CD14-positive monocyte (primary cell): ENCODE data around the gene FKBP6. TPM values are rescaled to one million over a fixed set of nuclear protein-coding genes. Genes with fewer than 3 reads are reported as not detected.

Experiments used
- DNase-seq, 3 donors: peaks; one replicate each; pipeline ENCODE4 v3.0.0-alpha.2; 2011 to 2022
- H2AFZ ChIP-seq: 2 replicates; pipeline ENCODE4 v1.6.0; 2012; ENCODE audit warnings: mild to moderate bottlenecking, low read depth, low read length, inconsistent platforms; ENCODE audit not compliant: insufficient read depth, poor library complexity, severe bottlenecking
- H3K27ac ChIP-seq, 2 donors: 1 replicate in 1 of 2; 2 replicates in 1 of 2; pipeline ENCODE4 v1.5.1; 2012 to 2013; ENCODE audit warnings: low read length in 2 of 2, control low read depth in 1 of 2, inconsistent platforms in 1 of 2, low read depth in 1 of 2, mild to moderate bottlenecking in 1 of 2
- H3K27me3 ChIP-seq, 2 donors: one replicate each; pipeline versions ENCODE4 v1.6.0 to v1.6.1; 2011 to 2013; ENCODE audit warnings: low read length in 2 of 2; ENCODE audit not compliant: control insufficient read depth in 2 of 2, insufficient read depth in 2 of 2
- H3K36me3 ChIP-seq, 2 donors: replicated peaks in 1 of 2; 1 replicate in 1 of 2; 2 replicates in 1 of 2; pipeline versions ENCODE4 v1.5.1 to v1.6.1; 2012 to 2013; ENCODE audit warnings: low read length in 2 of 2, control low read depth in 1 of 2, inconsistent platforms in 1 of 2, mild to moderate bottlenecking in 1 of 2; ENCODE audit not compliant: insufficient read depth in 2 of 2, control insufficient read depth in 1 of 2
- H3K4me1 ChIP-seq, 2 donors: 1 replicate in 1 of 2; 2 replicates in 1 of 2; pipeline versions ENCODE4 v1.5.1 to v1.6.1; 2012 to 2013; ENCODE audit warnings: low read length in 2 of 2, control low read depth in 1 of 2, inconsistent platforms in 1 of 2, mild to moderate bottlenecking in 1 of 2, moderate library complexity in 1 of 2; ENCODE audit not compliant: insufficient read depth in 2 of 2, control insufficient read depth in 1 of 2
- H3K4me2 ChIP-seq: replicated peaks from 2 replicates; pipeline ENCODE3; 2012; ENCODE audit warnings: low read length, moderate library complexity, mild to moderate bottlenecking; ENCODE audit not compliant: poor library complexity, severe bottlenecking; ENCODE audit errors: extremely low read depth
- H3K4me3 ChIP-seq, 3 experiments: fragments of 200-600 bp in 1 of 3; sonication (generic) in 1 of 3; replicated peaks in 1 of 3; 1 replicate in 2 of 3; 2 replicates in 1 of 3; pipeline ENCODE4 v1.5.1; 2011 to 2013; ENCODE audit warnings: low read length in 3 of 3, mild to moderate bottlenecking in 3 of 3, control low read depth in 2 of 3, low read depth in 2 of 3, inconsistent platforms in 1 of 3, moderate library complexity in 1 of 3
- H3K79me2 ChIP-seq: 2 replicates; pipeline ENCODE4 v1.6.0; 2012; ENCODE audit warnings: mild to moderate bottlenecking, control low read depth, inconsistent platforms, low read length, moderate library complexity; ENCODE audit not compliant: insufficient read depth
- H3K9ac ChIP-seq: 2 replicates; pipeline ENCODE4 v1.6.0; 2017; ENCODE audit warnings: low read length, mild to moderate bottlenecking; ENCODE audit not compliant: insufficient read depth, poor library complexity, severe bottlenecking
- H3K9me3 ChIP-seq, 2 donors: replicated peaks in 1 of 2; 1 replicate in 1 of 2; 2 replicates in 1 of 2; pipeline versions ENCODE4 v1.5.1 to v1.6.1; 2012 to 2013; ENCODE audit warnings: low read length in 2 of 2, control low read depth in 1 of 2; ENCODE audit not compliant: control insufficient read depth in 1 of 2, insufficient read depth in 1 of 2
- H4K20me1 ChIP-seq: 2 replicates; pipeline ENCODE4 v1.6.0; 2012; ENCODE audit warnings: mild to moderate bottlenecking, low read length, control low read depth, moderate library complexity; ENCODE audit not compliant: insufficient read depth
- H3K27ac Mint-ChIP-seq, 7 donors: one replicate each; pipeline ENCODE4 v1.8.0; 2020; ENCODE audit warnings: mild to moderate bottlenecking in 7 of 7, mixed read lengths in 7 of 7, moderate library complexity in 6 of 7, inconsistent platforms in 2 of 7
- H3K27me3 Mint-ChIP-seq, 3 donors: one replicate each; pipeline ENCODE4 v1.8.0; 2021 to 2022; ENCODE audit warnings: low read depth in 3 of 3, mild to moderate bottlenecking in 3 of 3, mixed read lengths in 3 of 3, moderate library complexity in 3 of 3, inconsistent platforms in 1 of 3
- H3K36me3 Mint-ChIP-seq, 2 donors: one replicate each; pipeline ENCODE4 v1.8.0; 2020; ENCODE audit warnings: mixed read lengths in 2 of 2, inconsistent platforms in 1 of 2, mild to moderate bottlenecking in 1 of 2
- H3K4me1 Mint-ChIP-seq: one replicate; pipeline ENCODE4 v1.8.0; 2020; ENCODE audit warnings: mild to moderate bottlenecking, mixed read lengths
- H3K4me3 Mint-ChIP-seq, 2 donors: one replicate each; pipeline ENCODE4 v1.8.0; 2020; ENCODE audit warnings: mild to moderate bottlenecking in 2 of 2, mixed read lengths in 2 of 2, moderate library complexity in 1 of 2
- H3K9me3 Mint-ChIP-seq, 7 donors: one replicate each; pipeline ENCODE4 v1.8.0; 2020 to 2022; ENCODE audit warnings: mixed read lengths in 7 of 7, mild to moderate bottlenecking in 6 of 7, moderate library complexity in 6 of 7, inconsistent platforms in 2 of 7
- WGBS: methylation state at CpG from one replicate; pipeline ENCODE4 v1.1.5; 2013; ENCODE audit warnings: missing lambda C conversion rate; ENCODE audit not compliant: insufficient coverage; 5-methylcytosine and 5-hydroxymethylcytosine counted together
- intact Hi-C, 2 donors: fragments of 100-400 bp; cut with micrococcal nuclease; formaldehyde crosslinking; loops; one replicate each; pipeline versions ENCODE4 v1.15.0 to v1.15.1; 2023
- polyA plus RNA-seq, 3 donors: library from polyadenylated mRNA; depleted of rRNA in 1 of 3; unstranded in 2 of 3; stranded (reverse) in 1 of 3; fragments of 300-500 nt in 2 of 3; fragments of >200 nt in 1 of 3; fragmentation: Illumina TruSeq in 2 of 3; gene quantifications; 1 replicate in 2 of 3; 2 replicates in 1 of 3; pipeline ENCODE4 v1.2.3, GENCODE V29; 2012 to 2021
- TF ChIP-seq, protein P1 (sequence below): fragments of 200-600 bp; IDR thresholded peaks from one replicate; pipeline ENCODE4 v1.8.0; 2022; ENCODE audit warnings: antibody characterized with exemption, mild to moderate bottlenecking

FKBP6 gene
- polyA plus RNA-seq, 3 donors = 0.17 TPM; not detected in 2

DNA sequence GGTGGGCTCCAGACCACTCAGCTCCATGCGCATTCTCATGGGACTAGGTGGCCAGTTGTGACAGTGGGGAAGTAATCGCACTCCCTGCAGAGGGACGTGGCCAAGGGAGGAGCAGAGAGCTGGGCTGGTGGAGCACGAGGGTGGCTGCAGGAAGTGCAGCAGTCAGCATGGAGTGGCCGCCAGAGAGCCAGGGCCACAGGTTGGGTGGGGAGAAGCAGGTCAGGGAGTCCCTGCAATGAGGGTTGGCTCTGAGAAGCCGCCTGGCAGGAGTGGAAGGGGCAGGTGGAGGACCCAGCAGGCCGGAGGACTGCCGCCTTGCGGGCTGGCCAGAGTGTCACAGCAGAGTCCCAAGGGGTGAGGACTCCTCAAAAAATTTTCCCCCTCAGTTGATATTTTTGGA lies 26.2 kb downstream of the FKBP6 start:
- Histone ChIP-seq H3K4me2 (no peak overlapping the region), H2AFZ (no peak overlapping the region), H3K4me3 (no peak overlapping the region), H3K4me1 (peaks cover 9 to 15% of the 10 kb centered on the region in 2 donors), H3K27me3 (no peaks in the 10 kb centered on the region), H3K9me3 (peaks cover 0 to 8% of the 10 kb centered on the region in 2 donors), H3K9ac (no peak overlapping the region), H3K27ac (no peak overlapping the region), H3K36me3 (no peaks in the 10 kb centered on the region), H3K79me2 (no peaks in the 10 kb centered on the region), H4K20me1 (no peaks in the 10 kb centered on the region)
- 85% methylated on average over 5 of the region's 9 CpGs for WGBS
- DNase-seq = no peak
- Mint-ChIP-seq H3K36me3 (no peaks in the 10 kb centered on the region), H3K9me3 (peaks cover 6 to 12% (median 8%) of the 10 kb centered on the region in 7 donors), H3K27ac (peak overlapping the region in 1 of 7 donors; percentile 72), H3K4me3 (no peak overlapping the region), H3K27me3 (peaks cover 3 to 6% (median 5%) of the 10 kb centered on the region in 3 donors), H3K4me1 (peaks cover 15% of the 10 kb centered on the region)
- TF ChIP-seq, protein P1, sequence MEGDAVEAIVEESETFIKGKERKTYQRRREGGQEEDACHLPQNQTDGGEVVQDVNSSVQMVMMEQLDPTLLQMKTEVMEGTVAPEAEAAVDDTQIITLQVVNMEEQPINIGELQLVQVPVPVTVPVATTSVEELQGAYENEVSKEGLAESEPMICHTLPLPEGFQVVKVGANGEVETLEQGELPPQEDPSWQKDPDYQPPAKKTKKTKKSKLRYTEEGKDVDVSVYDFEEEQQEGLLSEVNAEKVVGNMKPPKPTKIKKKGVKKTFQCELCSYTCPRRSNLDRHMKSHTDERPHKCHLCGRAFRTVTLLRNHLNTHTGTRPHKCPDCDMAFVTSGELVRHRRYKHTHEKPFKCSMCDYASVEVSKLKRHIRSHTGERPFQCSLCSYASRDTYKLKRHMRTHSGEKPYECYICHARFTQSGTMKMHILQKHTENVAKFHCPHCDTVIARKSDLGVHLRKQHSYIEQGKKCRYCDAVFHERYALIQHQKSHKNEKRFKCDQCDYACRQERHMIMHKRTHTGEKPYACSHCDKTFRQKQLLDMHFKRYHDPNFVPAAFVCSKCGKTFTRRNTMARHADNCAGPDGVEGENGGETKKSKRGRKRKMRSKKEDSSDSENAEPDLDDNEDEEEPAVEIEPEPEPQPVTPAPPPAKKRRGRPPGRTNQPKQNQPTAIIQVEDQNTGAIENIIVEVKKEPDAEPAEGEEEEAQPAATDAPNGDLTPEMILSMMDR = no peak
- intact Hi-C loops = no loop called here

DNA sequence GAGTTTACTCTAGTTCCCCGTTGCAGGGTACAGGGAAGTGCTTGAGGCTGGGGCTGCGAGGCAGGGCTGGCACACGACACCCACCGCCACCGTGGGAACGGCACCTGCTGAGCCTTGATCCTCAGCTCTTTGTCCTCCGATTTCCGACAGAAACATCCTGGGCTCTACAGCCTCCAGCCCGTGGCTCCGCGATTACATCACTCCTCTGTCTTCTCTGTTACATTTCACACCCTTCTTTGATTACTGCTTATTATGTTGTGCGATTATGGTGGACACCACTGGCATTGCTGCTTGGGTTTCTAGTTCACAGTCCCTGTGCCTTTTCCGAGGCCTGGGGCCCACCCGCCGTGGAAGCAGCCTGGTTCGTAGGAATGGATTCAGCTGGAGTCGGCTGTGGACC lies 26.9 kb downstream of the FKBP6 start:
- Histone ChIP-seq H3K9me3 (peaks cover 0 to 8% of the 10 kb centered on the region in 2 donors), H2AFZ (no peak overlapping the region), H3K27ac (no peak overlapping the region), H3K4me1 (peaks cover 9 to 15% of the 10 kb centered on the region in 2 donors), H3K9ac (no peak overlapping the region), H3K79me2 (no peaks in the 10 kb centered on the region), H3K4me2 (no peak overlapping the region), H3K4me3 (no peak overlapping the region), H4K20me1 (no peaks in the 10 kb centered on the region), H3K36me3 (no peaks in the 10 kb centered on the region), H3K27me3 (no peaks in the 10 kb centered on the region)
- 94% methylated on average over 17 of the region's 17 CpGs for WGBS
- no peak for DNase-seq
- no peaks in the 10 kb centered on the region for H3K36me3 Mint-ChIP-seq
- H3K27ac Mint-ChIP-seq = peak overlapping the region in 1 of 7 donors; percentile 16
- H3K4me1 Mint-ChIP-seq = peaks cover 15% of the 10 kb centered on the region
- intact Hi-C loops = no loop called here
- no peak overlapping the region for H3K4me3 Mint-ChIP-seq
- peaks cover 6 to 12% (median 8%) of the 10 kb centered on the region in 7 donors for H3K9me3 Mint-ChIP-seq
- H3K27me3 Mint-ChIP-seq = peaks cover 4 to 6% (median 5%) of the 10 kb centered on the region in 3 donors
- TF ChIP-seq, protein P1 = no peak
